ENCODE data around the gene HDAC11. TPM values are rescaled to one million over a fixed set of nuclear protein-coding genes. Genes with fewer than 3 reads are reported as not detected.

HDAC11 gene
- total RNA-seq, 4 donors from 2014 or later = 20.6 to 28.3 (median 22.8) TPM

GRCh38 chr3:13487403-13487802 is 7.3 kb downstream of the HDAC11 start:
- intact Hi-C loops (cut with DNase I; ENCODE audit: low total_unique reads) = no loop called here
- 72 to 77% methylated on average over 4 of the region's 4 CpGs for WGBS, 2 donors
- DNase-seq (ENCODE audit: low spot score in 2 of 2) = no peak
- no peak overlapping the region for H3K4me3 ChIP-seq (ENCODE audit: low read depth, poor library complexity, severe bottlenecking)
- TF ChIP-seq POLR2A (IDR thresholded peaks at IDR 0.05) (no peak), CTCF (IDR thresholded peaks at IDR 0.05) (no peak)

GRCh38 chr3:13491206-13491974 is 11.3 kb downstream of the HDAC11 start:
- intact Hi-C loops (cut with DNase I; ENCODE audit: low total_unique reads) = loop anchor here (10.0 kb wide), 1 partner anchor 383 kb away; no protein-coding TSS in a partner anchor
- no peak overlapping the region for H3K4me3 ChIP-seq (ENCODE audit: low read depth, poor library complexity, severe bottlenecking)
- DNase-seq (ENCODE audit: low spot score in 2 of 2) = no peak
- TF ChIP-seq CTCF (IDR thresholded peaks at IDR 0.05) = no peak
- TF ChIP-seq POLR2A (IDR thresholded peaks at IDR 0.05) = no peak
- 93 to 96% methylated on average over 6 to 8 of the region's 8 CpGs for WGBS, 2 donors

- 84 to 86% methylated on average over 6 of the region's 6 CpGs for WGBS, 2 donors
- intact Hi-C loops (cut with DNase I; ENCODE audit: low total_unique reads) = loop anchor here (10.0 kb wide), 1 partner anchor 383 kb away; no protein-coding TSS in a partner anchor
- TF ChIP-seq CTCF (IDR thresholded peaks at IDR 0.05) (no peak), POLR2A (IDR thresholded peaks at IDR 0.05) (no peak)
- DNase-seq (ENCODE audit: low spot score in 2 of 2) = no peak
- no peak overlapping the region for H3K4me3 ChIP-seq (ENCODE audit: low read depth, poor library complexity, severe bottlenecking)
Measured at GRCh38 chr3:13492048-13492447, 11.9 kb downstream of the HDAC11 start.

GRCh38 chr3:13492976-13493866 is 13.1 kb downstream of the HDAC11 start:
- WGBS, 2 donors = 89% methylated on average over 13 to 15 of the region's 15 CpGs
- intact Hi-C loops (cut with DNase I; ENCODE audit: low total_unique reads) = loop anchor here (10.0 kb wide), 1 partner anchor 382 kb away; no protein-coding TSS in a partner anchor
- TF ChIP-seq POLR2A (IDR thresholded peaks at IDR 0.05) = no peak
- no peak for TF ChIP-seq CTCF (IDR thresholded peaks at IDR 0.05)
- DNase-seq (ENCODE audit: low spot score in 2 of 2) = no peak
- H3K4me3 ChIP-seq (ENCODE audit: low read depth, poor library complexity, severe bottlenecking) = no peak overlapping the region

GRCh38 chr3:13493867-13494441 is 13.8 kb downstream of the HDAC11 start:
- 83 to 86% methylated on average over 15 of the region's 15 CpGs for WGBS, 2 donors
- DNase-seq (ENCODE audit: low spot score in 2 of 2) = no peak
- no peak overlapping the region for H3K4me3 ChIP-seq (ENCODE audit: low read depth, poor library complexity, severe bottlenecking)
- intact Hi-C loops (cut with DNase I; ENCODE audit: low total_unique reads) = loop anchor here (10.0 kb wide), 1 partner anchor 381 kb away; no protein-coding TSS in a partner anchor
- TF ChIP-seq CTCF (IDR thresholded peaks at IDR 0.05) (no peak), POLR2A (IDR thresholded peaks at IDR 0.05) (no peak)
